GM21825 (cell line): Measurements from ENCODE around the gene DOCK3.
A peak's percentile ranks its signal among the peaks of the same experiment; 100 is the strongest.
"Not testable (repeated sequence)": the region's sequence is repeated elsewhere in the genome, so short reads cannot be mapped to it uniquely, and the experiment has no call there.

Experiments
- ATAC-seq: cut with Tn5 transposase; IDR thresholded peaks from one replicate; pipeline ENCODE4 v1.9.1; 2021; ENCODE audit warnings: mild to moderate bottlenecking, moderate library complexity; ENCODE audit not compliant: unreplicated experiment

DOCK3 gene

DNA sequence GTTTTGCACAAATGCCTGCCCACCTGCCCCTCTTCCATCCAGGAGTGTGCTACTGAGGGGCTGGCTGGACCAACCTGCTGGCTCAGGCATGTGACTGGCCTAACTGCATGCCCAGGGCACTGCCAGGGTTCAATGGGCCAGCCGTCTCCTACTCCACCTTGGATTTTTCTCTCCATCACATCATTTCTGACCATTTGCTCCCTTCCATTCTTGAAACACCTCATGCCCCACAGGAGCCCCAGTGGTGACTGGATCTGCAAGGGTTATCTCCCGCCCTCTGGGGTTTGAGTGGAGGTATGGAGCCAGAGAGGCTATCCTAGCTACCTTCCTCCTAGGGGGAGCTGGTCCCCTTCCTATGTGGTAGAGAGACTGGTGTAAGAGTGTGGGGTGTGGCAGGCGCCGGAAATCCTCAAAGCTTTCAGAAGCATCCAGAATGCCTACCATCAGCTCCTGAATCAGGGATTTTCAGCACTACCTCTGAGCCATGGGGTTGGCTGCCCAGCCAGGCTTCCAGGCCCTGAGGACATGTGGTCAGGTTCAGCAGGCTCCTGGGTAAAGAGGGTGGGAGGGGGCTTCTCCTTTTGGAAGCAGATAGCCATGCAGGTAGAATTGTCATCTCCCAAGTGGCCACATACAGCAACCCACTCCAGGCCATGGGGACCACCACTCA is 707.5 kb downstream of the DOCK3 start:
- ATAC-seq, result no peak

GRCh38 chr3:51382947-51383578 is 708.3 kb downstream of the DOCK3 start:
- no peak for ATAC-seq

DNA sequence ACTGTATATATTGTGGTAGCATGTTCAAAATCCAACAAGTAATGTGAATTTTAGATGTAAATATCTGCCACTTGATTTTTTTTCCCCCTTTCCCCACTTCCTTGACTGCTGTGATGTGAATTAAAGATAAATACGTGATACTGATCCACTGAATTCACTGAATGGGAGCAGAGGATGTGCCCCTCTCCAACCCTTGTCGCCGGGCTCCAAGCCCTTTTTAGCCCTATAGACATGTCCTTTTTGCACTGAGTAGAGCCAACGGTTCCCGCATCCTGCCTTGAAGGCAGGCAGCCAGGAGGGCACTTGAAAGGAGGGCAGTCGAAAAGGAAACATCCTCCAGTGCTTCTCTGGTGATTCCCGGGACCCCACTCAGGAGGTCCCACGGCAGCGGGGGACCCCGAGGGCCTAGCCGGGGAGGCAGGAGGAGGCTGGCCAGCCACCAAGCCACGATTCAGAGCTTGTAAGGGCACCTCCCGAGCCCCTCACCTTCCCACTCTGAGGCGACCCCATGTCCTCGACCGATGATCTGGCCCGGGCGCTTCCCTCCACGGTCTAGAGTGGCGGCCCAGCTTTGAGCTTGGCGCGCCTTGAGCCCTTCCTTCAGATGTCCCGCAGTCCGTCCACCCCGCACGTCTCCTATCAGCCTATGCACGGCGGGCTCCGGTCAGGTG is 709.5 kb downstream of the DOCK3 start:
- no peak for ATAC-seq

GRCh38 chr3:51384726-51385473 is 710.2 kb downstream of the DOCK3 start, which contains the start of gene MANF:
Gene MANF, plus strand, starts transcription at chr3:51385291. Its CDS starts 52 bp downstream, at chr3:51385343.
- peak; percentile 91 for ATAC-seq

DNA sequence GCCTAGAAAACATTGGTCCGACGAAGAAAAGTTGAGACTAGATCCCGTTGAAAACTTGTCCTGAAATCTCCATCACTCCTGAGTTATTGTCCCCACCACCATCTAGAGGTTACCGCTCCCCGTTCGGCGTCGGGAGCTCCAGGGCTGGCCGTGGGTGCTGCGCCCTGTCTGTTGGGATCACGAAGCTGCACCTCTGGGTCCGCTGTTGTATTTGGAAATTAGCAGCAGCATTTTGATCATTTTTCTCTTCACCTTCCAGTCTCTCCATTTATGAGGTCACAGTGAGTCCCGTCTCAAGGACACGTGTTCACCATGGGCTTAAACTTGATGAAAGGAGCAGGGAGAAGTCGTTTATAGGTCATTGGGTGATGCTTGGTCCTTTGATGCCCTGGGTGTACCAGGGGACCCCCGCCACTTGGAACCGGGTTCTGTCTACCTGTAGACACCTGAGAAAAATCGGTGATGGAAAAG is 710.9 kb downstream of the DOCK3 start:
- no peak for ATAC-seq

GRCh38 chr3:51386159-51386851 is 711.6 kb downstream of the DOCK3 start:
- no peak for ATAC-seq

DNA sequence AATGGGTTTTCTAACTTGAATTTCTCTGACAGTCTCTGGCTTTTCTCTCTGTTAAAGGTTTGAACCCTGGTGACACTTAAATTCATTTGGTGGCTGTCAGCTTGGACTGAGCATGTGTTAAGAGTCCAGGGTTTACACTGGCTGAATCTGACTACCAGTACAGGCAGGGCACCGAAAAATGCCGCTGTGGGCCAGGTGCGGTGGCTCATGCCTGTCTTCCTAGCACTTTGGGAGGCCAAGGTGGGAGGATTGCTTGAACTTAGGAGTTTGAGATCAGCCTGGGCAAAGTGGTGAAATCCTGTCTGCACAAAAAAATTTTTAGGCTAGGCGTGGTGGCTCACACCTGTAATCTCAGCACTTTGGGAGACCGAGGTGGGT is 712.1 kb downstream of the DOCK3 start:
- ATAC-seq, result no peak

DNA sequence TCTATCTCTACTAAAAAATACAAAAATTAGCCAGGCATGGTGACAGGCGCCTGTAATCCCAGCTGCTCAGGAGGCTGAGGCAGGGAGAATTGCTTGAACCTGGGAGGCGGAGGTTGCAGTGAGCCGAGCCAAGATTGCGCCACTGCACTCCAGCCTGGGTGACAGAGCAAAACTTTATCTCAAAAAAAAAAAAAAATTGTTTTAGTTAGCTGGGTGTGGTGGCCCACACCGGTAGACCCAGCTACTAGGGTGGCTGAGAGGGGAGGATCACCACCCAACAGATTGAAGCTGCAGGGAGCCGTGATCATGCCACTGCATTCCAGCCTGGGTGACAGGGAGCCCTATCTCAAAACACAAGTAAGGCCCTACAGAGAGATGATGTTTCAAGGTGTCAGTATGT is 712.6 kb downstream of the DOCK3 start:
- not testable (repeated sequence) for ATAC-seq

GRCh38 chr3:51388286-51389029 is 713.7 kb downstream of the DOCK3 start:
- ATAC-seq, result no peak

- no peak for ATAC-seq
These were observed 714.9 kb downstream of the DOCK3 start for GRCh38 chr3:51389423-51390183.

DNA sequence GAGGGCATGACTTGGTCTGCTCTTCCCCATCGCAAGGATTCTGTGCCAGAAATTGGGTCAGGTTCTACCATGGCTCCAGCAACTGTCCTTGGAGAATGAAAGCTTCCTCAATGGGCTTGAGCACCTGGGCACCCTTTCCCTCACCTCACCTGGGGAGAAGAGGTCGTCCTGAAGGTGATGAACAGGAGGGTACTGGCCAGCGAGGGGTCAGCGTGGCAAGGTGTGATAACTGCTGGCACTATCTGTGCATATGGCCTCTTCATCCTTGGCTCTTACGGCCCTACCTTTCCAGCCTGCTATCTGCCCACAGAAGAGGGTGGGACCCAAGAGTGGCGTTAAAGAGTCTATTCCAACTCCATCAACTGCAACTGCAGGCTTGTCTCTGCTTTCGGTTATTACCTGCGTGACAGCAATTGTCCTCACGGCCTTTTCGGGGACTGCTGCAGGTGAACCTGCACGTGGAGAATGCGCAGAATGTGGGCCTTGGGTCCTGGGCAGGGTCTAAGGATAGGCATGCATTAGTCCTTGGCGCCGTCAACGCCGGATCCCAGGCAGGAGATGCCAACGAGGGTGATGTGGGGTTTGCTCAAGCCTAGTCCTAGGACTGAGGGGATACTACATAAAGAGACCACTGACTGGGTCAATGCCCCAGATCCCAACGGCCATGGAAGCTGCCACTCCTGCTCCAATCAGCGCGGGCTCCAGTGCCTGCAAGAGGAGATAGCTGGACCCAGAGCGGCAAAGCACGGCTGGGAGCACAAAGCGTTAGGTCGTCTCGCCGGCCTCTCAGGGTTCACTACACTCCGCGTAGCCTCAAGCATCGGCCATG is 715.7 kb downstream of the DOCK3 start:
- ATAC-seq, result peak; percentile 11

- peak; percentile 83 for ATAC-seq
These were observed 716.4 kb downstream of the DOCK3 start, which contains the start of gene RBM15B for GRCh38 chr3:51391075-51391565. Gene RBM15B, plus strand, starts transcription at chr3:51391285. Its CDS starts 115 bp downstream, at chr3:51391400.

DNA sequence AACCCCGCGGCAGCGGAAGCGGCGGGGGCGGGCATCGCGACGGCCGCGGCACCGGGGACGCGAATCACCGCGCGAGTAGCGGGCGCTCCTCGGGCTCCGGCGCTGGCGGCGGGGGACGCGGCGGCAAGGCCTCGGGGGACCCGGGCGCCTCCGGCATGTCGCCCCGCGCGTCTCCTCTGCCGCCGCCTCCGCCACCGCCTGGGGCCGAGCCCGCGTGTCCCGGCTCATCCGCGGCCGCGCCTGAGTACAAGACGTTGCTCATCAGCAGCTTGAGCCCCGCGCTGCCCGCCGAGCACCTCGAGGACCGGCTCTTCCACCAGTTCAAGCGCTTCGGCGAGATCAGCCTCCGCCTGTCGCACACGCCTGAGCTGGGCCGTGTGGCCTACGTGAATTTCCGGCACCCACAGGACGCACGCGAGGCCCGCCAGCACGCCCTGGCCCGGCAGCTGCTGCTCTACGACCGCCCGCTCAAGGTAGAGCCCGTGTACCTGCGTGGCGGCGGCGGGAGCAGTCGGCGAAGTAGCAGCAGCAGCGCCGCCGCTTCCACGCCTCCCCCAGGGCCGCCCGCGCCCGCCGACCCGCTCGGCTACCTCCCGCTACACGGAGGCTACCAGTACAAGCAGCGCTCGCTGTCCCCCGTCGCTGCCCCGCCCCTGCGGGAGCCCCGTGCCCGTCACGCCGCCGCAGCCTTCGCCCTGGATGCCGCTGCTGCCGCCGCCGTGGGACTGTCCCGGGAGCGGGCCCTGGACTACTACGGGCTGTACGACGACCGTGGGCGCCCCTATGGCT is 717.0 kb downstream of the DOCK3 start:
- ATAC-seq, result peak; percentile 2

DNA sequence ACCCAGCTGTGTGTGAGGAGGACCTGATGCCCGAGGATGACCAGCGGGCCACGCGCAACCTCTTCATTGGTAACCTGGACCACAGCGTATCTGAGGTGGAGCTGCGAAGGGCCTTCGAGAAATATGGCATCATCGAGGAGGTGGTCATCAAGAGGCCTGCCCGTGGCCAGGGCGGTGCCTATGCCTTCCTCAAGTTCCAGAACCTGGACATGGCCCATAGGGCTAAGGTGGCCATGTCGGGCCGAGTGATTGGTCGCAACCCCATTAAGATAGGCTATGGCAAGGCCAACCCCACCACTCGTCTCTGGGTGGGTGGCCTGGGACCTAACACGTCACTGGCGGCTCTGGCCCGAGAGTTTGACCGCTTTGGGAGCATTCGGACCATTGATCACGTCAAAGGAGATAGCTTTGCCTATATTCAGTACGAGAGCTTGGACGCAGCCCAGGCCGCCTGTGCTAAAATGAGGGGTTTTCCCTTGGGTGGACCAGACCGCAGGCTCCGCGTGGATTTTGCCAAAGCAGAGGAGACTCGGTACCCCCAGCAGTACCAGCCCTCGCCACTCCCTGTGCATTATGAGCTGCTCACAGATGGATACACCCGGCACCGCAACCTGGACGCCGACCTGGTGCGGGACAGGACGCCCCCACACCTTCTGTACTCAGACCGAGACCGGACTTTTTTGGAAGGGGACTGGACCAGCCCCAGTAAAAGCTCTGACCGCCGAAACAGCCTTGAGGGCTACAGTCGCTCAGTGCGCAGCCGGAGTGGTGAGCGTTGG is 717.8 kb downstream of the DOCK3 start:
- ATAC-seq, result no peak

GRCh38 chr3:51393134-51393495 is 718.4 kb downstream of the DOCK3 start:
- no peak for ATAC-seq

DNA sequence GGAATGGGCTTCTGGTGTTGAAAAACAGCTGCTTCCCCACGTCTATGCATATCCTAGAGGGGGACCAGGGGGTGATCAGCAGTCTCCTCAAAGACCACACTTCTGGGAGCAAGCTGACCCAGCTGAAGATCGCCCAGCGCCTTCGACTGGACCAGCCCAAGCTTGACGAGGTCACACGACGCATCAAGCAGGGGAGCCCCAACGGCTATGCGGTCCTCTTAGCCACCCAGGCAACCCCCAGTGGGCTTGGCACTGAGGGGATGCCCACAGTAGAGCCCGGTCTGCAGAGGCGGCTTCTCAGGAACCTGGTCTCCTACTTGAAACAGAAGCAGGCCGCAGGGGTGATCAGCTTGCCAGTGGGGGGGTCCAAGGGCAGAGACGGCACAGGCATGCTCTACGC is 718.8 kb downstream of the DOCK3 start:
- no peak for ATAC-seq

GRCh38 chr3:51394541-51394940 is 719.8 kb downstream of the DOCK3 start:
- ATAC-seq, result no peak
